Suppressor macrophage treated with lipopolysaccharide for 1 hour (primary cell): ENCODE results near the gene DAD1.
A peak's percentile ranks its signal among the peaks of the same experiment; 100 is the strongest.
"Not testable (repeated sequence)": the region's sequence is repeated elsewhere in the genome, so short reads cannot be mapped to it uniquely, and the experiment has no call there.

Source experiments
- DNase-seq, 3 donors: peaks; one replicate each; pipeline ENCODE4 v3.0.0-alpha.2; 2020 to 2022

Gene DAD1

DNA sequence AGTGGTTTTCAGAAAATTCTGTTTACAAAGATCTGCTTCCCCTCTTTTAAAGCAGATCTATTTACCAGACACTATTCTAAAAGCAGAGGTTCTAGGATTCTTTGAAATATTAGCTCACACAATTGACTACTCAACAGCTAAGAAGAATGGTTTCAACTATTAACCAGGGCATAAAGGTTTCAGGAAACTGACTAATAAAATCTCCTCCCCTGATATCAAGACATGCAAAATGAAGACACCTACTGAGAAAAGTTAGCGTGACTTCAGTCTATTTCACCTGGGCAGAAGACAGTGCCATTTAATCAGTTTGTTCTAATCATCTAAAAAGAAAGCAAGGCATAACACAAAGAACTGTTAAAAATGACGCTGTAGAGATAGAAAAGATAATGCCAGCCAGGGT, 22.2 kb downstream of the DAD1 start:
- no peak for DNase-seq

DNA sequence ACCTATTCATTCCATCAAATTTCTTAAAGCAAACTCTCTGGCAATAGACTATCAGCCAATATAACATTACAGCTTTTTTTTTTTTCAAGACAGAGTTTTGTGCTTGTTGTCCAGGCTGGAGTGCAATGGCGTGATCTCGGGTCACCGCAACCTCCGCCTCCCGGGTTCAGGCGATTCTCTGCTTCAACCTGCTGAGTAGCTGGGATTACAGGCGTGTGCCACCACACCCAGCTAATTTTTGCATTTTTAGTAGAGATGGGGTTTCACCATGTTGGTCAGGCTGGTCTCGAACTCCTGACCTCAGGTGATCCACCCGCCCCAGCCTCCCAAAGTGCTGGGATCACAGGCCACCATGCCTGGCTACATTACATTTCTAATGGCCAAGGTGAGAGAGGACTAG, 22.8 kb downstream of the DAD1 start:
- DNase-seq, result not testable (repeated sequence)

DNA sequence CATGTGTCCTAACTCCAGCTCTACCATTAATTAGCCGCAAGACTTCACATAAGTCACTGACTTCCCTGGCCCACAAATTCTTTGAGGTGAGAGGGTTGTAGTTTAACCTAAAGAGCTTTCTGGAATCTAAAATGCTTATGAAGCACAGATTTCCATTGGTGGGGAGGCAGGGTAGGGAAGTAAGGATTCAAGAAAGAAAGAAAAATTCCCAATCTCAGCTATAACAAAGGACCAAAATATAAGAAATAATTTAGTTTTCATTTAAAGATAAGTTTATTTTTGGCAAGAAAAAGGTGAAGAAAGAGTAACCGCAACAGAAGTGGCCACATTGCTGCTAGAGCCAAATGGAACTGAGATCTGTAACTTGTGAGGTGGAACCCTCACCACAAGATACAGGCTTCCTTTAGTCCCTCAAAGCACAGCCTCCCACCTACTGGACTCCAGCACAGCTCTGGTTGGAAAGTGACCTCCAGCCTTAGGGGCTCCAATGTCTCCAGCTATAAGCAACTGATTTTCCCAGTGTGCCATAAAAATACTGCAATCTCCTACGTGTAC, 23.6 kb downstream of the DAD1 start:
- DNase-seq, result no peak

DNA sequence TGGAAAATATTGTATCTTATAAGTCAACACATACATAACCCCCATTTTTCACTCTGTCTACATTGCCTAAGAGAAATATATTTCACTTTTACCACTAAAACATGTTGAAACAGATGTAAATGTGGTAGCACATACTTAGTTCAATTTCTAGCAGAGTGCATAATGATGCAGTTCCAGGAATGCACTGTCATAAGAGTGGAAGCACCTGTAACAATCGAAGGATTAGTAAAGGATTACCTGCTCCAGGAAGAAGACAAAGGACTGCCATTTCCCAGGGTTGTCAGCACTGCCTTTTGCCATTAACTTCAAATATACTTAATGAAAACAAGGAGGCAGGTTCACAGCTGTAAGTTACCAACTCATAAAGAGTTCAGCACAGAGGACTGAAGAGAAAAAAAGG, 24.6 kb downstream of the DAD1 start:
- no peak for DNase-seq

DNA sequence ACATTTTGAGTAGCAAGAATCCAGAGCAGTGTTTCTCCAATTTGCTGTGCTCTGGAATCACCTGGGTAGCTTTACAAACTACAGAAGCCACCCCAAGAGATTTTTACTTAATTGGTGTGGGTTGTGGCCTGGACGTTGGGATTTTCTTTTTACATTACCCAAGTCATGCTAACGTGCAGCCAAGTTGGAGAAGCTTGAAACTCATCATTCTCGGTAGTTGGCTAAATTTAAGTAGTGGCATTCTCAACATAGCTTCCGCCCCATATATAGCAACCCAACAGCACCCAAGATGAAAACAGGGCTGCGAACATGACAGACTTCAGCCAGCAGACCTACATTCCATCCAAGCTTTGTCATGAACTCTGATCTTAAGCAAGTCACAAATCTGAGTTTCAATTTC, 25.0 kb downstream of the DAD1 start:
- DNase-seq, result no peak

DNA sequence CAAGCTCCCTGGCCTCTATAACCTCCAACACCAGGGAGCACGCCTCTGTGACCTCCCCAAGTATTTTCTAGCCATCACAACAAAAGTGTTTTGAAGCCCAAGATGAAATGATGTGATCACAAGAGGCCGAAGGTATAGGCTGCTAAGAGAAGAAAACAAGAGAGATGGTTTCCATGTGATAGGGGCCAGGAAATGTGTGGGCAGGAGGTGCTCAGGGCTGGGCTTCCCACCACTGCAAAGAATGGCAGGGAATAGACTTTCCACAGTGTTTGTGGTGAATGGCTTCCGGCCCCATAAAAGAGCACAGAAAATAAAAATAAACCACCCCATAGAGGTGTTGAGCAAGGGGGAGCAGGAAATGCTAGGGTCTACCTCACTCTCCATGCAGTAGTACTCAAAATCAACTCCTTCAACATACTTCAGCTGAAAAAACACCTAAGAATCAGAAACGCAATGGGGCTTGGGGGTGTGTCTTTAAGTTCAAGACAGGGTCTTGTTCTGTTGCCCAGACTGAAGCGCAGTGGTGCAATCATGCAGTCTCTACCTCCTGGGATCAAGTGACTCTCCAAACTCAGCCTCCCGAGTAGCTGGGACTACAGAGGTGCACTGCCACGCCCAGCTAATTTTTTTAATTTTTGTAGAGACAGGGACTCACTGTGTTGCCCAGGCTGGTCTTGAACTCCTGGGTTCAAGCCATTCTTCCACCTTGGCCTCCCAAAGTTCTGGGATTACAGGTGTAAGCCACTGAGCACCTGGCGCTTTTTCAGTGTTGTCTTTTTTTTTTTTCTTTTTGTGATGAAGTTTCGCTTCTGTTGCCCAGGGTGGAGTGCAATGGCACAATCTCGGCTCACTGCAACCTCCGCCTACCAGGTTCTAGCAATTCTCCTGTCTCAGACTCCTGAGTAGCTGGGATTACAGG, 27.1 kb downstream of the DAD1 start:
- DNase-seq, result no peak

DNA sequence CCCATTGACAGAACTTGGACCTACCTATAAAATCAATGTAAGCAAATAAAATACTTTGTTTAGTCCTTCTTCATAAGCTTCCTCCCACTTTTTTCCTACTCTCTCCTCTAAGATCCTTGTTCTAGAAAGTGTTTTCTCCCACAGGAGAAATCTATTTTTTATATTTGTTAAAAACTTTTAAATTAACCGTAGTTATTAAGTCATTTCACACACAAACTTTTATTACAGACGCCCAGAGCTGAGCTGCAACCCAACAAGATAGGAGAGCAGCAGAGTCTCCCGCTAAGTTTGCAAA, 27.7 kb downstream of the DAD1 start:
- DNase-seq, result no peak

DNA sequence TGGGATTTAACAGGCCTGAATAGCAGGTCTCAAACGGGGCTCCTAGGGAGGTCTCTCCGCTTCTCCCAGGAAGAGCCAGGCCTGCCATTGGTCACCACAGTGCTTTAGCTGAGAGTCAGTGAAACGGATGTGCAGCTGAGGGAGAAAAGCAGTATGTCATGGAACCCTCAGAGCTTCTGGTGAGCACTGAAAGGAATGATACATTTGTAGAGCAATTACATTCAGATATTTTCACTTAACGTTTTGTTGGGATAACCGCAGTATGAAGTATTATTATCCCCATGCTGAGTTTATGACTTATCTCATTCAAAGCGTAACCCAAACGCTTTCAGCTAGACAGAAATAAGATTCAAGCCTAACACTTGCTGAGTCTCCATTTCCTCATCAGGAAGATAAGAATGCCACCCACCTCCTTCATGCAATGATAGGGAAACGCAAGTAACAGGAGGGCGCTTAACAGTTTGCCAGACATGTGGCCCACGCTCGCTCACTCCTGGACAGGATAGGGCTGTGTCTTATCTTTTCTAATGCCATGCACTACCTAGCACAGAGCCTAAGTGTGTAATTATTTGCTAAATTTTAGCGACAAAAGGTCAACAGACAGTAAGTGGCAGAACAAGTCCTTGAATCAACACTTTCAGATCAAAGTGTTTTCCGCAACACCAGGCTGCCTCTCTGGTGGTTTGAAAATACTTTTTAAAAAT, 28.2 kb downstream of the DAD1 start:
- DNase-seq, result no peak

DNA sequence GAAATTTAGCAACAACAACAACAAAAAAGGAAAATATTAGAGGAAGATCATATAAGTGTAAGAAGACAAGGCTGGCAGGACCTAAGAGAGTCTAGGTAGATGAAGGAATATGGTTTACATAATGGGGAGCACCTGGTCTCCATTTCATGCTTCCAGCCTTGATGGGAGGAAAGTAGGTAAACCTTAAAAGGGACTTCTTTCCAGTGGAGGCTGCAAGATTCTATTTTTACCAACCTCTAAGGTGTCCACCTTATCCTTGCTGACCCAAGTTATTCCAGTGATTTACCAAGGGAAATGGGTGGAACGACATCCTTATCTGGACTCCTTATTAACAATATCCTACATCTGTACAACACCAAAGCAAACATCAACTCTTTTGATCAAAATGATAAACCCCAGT, 30.0 kb downstream of the DAD1 start:
- DNase-seq, result no peak

DNA sequence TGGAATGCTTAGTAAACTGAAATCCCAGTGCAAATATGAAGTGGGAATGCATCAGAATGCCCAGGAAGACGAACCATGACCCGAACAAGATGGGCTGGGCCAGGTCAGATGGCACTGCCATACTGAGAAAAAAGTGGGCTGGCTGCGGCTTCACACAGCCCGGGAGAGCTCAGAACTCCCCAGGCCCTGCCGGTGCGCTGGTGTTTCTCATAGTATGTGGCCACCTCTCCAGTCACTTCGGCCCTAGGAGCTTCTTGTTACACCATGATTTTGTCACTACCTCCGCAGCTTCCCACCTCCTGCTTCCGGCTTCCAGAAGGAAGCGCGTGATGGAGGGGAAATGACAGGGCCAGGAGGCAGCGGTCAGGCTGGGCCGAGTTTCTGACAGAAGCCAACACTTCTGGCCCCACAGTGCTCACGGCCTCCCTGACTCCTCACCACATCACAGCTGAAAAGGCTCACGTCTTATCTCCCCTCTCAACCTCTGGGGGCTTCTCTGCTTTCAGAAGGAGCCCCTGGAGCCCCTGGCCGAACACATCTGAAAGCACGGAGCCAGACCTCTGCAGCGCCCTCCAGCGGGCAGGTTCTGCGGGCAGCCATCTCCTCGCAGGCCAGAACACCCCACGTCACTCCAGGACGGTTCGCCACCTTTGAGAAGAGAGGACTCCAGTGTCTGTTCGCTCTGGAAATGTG, 30.7 kb downstream of the DAD1 start:
- DNase-seq, result no peak

DNA sequence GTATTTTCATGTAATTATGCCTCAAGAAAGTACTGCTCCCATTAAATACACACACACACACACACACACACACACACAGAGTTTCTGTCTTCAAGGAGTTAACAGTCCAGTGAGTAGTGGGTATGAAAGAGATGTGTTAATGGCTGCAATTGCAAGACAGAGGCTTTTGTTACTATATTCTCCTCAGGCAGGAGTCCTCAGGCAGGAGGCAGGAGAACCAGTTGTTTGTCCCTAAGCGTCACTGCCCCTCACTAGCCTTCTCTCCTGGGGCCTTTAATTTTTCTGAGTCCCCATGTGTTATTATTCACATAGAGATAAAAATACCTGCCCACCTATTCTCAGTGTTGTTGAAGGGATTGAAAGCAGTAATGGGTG, 31.2 kb downstream of the DAD1 start:
- DNase-seq, result no peak

DNA sequence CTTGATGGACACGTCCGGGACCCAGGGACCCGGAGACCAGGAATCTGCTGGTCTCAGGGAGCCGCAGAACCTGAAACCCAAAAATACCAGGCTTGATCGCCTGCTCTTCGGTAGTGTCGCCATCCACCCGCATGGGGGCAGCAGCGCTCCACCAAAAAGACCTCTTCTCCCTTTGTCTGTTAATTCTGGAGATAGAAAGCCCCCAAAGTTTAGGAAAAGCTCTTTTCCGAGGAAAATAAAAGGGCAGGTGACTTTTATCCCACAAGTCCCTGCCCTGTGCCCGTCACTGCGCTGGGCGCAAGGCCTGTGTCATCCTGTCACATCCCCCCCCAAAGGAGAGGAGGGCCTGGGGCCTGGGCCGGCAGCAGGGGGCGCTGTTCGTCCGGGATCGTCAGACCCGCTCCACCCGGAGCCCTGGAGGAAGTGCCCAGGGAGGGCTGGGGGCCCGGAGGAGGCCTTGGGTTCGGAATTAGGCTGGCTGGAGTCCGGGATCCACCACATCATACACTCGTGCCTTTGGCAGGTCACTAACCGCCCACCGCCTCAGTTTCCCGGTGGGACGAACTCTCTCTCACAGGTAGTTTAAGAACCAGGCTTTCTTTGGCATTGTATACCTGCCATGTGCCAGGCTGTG, 31.9 kb downstream of the DAD1 start:
- DNase-seq, result peak; percentile 82 to 94 (median 89)

DNA sequence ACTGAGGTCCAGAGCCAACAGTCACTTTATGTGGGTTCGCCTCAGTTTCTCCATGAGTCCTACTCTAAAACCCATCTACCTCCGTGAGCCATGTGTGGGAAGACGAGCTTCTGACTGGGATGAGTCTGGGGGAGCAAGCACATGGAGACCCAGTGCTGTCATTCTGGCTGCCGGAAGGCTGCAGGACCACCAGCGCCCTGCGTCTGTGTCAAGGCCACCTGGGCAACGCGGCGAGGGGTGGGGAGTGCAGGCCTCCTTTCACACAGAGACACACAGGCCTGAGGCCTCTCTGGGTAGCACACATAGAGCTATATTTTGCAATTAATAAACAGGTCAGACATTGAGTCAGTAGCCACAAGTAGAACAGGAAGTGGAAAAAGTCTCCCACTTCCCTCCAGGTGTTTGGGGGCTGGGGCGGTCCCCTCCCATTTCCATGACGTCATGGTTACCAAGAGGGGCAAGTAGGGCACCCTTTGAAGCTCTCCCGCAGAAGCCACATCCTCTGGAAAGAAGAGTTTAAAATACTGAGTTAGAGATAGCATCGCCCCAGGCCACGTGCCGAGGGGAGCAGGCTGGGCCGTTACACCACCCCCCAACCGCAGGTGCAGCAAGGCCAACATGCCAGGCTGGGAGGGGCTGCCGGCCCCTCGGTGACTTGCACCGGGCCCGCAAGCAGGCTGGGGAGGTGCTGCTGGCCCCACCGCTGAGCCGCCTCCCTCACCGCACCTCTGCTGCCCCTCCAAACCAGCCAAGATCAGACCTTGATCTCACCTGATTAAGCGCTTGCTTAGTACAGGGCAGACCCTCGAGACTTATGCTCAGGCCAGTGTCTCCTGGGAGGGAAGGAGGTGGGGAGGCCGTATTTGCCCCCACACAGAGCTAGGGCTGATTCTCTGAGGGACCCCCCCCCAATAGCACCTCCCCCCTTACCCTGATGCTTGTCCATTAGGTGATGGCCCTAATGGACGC, 32.7 kb downstream of the DAD1 start:
- peak in 1 of 3 donors; percentile 35 for DNase-seq

DNA sequence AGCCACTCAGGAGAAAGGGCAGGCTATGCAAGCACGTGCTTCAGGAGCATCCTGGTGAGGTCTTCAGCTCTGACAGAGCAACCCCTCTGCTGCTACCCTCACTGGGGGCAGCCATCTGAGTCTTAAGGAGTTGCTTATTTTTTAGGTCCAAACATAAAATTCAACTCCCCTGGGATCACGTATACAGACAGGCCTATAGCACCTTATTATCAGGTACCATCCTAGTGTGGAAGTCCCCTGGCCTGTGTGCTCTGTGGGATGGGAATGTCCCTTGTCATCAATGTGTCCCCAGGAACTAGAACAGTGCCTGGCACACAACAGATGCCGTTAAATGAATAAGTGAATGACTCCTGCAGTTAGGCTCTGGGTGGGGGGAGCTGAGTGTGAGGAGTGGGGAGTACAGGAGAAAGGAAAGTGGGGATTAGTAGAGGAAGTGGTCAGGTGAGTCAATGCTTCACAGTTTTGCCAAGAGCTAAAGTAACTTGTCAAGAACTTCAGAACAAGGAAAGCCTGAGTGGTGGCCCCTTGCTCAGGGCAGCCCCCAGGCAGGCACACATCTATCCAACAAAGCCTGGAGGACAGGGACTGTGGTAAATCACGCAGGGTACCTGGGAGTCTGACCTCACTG, 33.5 kb downstream of the DAD1 start:
- DNase-seq, result no peak

DNA sequence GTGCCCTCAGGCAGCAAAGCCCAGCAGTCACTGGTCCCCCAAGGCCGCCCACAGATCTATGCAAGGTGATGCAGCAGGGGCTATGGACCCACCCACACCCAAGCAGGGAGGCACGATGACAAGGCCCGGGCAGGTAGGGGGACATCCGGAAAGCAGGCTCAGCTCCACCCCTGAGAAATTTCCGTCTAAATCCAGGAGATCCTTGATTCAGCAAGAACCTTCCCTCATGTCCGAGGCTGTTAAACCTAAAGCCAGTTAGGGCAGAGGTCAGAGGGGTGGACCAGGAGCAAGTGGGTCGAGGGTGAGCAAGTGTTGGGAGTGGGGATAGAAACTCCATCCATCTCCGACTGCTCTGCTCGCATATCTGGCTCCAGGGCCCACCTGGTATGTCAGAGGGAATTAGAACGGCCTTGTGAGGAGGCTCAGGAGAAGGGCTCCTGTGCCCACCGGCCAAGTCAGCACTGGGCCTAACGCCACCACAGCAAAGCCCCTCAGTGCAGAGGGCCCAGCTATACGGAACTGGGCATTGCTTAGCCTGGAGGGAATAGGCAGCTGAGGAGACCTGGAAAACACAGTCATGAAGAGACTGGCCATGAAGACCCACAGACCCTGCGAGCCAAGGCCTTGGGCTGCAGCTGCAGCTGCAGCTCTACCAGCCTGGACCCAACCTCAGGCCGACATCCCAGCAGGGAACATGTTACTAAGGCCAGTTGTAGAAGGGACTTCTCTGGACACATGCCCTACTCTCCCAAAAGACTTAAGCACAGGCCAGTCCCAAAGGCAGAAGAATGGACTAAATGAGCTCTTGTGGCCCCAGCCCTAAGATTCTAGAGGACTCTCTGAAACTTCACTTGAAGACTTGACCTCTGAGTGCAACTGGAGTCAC, 34.3 kb downstream of the DAD1 start:
- DNase-seq, result no peak

DNA sequence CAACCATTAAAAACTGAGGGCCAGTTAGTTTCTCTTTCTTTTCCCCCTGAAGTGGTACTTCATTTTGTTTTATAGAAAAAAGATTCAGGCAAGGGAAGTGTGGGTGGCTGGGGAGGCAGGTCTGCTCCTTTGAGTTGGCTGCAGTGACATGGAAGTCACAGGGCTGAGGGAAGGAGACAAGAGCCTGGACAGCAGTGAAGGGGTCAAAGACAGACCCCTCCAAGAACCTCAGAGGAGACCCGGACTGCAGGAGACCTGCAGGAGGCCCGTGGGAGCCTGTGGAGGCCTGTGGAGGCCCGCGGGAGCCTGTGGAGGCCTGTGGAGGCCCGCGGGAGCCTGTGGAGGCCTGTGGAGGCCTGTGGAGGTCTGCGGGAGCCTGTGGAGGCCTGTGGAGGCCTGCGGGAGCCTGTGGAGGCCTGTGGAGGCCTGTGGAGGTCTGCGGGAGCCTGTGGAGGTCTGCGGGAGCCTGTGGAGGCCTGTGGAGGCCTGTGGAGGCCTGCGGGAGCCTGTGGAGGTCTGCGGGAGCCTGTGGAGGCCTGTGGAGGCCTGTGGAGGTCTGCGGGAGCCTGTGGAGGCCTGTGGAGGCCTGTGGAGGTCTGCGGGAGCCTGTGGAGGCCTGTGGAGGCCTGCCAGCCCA, 35.0 kb downstream of the DAD1 start:
- DNase-seq, result peak in 1 of 3 donors; percentile 34

DNA sequence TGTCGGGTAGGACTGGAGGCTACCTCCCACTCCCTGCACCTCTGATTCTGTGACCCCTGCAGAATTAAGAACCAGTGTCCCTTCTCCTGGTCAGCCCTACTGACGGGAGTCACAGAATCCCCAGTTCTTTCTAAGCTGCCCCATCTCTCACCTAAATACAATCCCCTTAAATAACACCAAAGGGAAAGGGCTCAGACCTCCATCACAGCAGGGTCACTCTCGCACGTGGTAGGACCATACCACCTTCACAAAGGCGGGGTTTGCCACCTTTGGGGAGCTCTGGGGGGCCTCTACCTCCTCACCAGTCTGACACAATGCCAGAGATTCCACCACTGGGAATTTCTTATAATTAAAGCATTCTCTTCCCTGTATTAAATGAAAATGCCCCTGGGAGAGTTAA, 35.6 kb downstream of the DAD1 start:
- DNase-seq, result no peak

DNA sequence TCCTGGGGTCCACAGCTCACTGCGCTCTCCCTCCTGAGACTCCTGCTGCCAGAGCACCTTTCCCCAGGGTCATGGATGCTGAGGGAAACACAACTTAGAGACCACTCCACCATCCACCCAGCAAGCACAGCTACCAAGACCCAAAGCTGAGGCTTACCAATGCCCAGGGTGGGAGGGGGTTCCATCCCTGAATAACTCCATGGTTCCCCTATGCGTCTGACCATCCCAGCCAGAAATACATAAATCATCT, 36.3 kb downstream of the DAD1 start:
- DNase-seq, result no peak

DNA sequence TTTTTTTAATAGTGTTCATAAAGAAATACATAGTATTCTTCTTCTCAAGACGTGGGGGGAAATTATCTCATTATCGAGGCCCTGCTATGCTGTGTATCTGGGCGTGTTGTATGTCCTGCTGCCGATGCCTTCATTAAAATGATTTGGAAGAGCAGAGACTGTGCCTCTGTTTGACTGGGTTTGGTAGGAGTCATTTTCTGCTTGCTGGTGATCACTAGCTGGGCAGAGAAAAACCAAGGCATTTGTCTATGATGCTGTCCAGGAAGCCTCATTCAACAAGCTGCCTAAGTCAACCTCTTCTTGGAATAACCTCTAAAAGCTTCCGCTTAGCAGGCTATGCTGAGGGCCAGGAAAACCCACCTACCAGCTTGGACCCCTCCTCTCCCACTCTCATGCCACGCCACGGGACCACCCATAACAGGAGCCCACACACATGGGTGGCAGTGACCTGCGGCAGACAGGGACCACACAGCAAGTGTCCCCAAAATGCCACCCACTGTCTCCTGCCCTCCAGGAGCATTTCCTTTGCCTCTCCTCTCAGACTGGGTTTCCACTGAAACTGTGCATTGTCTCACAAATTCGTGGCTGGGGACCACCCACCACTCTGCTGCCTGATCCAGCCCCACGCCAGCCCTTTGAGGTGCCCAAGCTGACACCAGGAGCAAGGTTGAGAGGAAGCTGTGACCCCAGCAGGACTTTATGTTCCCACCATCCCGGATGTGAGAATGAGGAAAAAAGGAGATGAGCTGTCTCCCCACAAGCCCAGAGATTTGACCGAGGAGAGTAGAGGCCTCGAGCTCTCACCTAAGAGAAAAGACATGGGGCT, 36.8 kb downstream of the DAD1 start:
- DNase-seq, result no peak
